ENCODE measurements around the gene TMEM219.
"Not testable (repeated sequence)": the region's sequence is repeated elsewhere in the genome, so short reads cannot be mapped to it uniquely, and the experiment has no call there.

TMEM219 gene

GRCh38 chr16:30016555-30017276, 54.8 kb downstream of the TMEM219 start:
- DNase-seq = no peak

DNA sequence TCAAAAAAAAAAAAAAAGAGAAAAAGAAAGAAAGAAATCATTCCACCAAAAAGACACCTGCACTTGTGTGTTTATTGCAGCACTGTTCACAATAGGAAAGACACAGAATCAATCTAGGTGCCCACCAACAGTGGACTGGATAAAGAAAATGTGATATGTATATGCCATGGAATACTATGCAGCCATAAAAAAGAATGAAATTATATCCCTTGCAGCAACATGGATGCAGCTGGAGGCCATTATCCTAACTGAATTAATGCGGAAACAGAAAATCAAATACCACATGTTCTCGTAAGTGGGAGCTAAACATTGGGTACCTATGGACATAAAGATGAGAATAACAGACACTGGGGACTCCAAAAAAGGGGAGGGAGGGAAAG, 55.4 kb downstream of the TMEM219 start:
- no peak for DNase-seq

- not testable (repeated sequence) for DNase-seq
Measured at GRCh38 chr16:30017937-30018336, 56.1 kb downstream of the TMEM219 start.

- no peak for DNase-seq
Measured at GRCh38 chr16:30018731-30019158, 56.9 kb downstream of the TMEM219 start.

Data from CD4-positive, alpha-beta T cell treated with Interleukin-17A for 1 hour (primary cell).